IPS-18c (cell line): ENCODE measurements around the gene MFAP4.

Experiments used
- H3K4me3 ChIP-seq: 2 replicates; pipeline ENCODE4 v1.7.0; 2013; ENCODE audit warnings: low read depth, mild to moderate bottlenecking, low read length, moderate library complexity; ENCODE audit not compliant: insufficient read depth
- H3K9me3 ChIP-seq: one replicate; pipeline ENCODE4 v1.6.1; 2013; ENCODE audit warnings: mild to moderate bottlenecking, low read length, moderate library complexity; ENCODE audit not compliant: control insufficient read depth, insufficient read depth

The MFAP4 gene

GRCh38 chr17:19335951-19336631 is 50.9 kb downstream of the MFAP4 start:
- H3K9me3 ChIP-seq, result no peaks in the 10 kb centered on the region
- H3K4me3 ChIP-seq, result no peak overlapping the region

DNA sequence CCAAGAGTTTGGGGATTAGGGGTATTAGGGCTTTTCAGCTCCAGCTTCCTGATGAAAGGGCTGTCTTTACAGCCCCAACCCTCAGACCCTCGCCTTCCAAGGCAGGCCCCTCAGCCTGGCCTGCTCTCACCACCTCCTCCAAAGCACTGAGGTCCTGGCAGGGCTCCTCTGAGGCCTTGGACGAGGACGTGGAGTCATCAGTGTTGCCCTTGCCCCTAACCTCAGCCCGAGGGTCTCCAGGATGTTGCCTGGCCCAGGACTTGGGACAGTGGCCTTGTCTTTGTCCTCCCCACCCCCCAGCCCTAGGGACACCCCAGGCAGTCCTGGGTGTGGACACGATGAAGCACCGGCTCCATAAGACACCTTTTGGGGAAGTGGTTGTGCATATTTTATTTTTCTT is 52.7 kb downstream of the MFAP4 start:
- no peaks in the 10 kb centered on the region for H3K9me3 ChIP-seq
- no peak overlapping the region for H3K4me3 ChIP-seq

- no peak overlapping the region for H3K4me3 ChIP-seq
- no peaks in the 10 kb centered on the region for H3K9me3 ChIP-seq
These were observed 53.2 kb downstream of the MFAP4 start for GRCh38 chr17:19333736-19334290.
